Endothelial cell of hepatic sinusoid (primary cell): ENCODE data around the gene CDK8.
"Not testable (repeated sequence)": the region's sequence is repeated elsewhere in the genome, so short reads cannot be mapped to it uniquely, and the experiment has no call there.

Source experiments
- in situ Hi-C: cut with HindIII; loops from 2 replicates; pipeline ENCODE4 v1.10.0; 2017; ENCODE audit warnings: low sequenced_read_pairs

Gene CDK8

DNA sequence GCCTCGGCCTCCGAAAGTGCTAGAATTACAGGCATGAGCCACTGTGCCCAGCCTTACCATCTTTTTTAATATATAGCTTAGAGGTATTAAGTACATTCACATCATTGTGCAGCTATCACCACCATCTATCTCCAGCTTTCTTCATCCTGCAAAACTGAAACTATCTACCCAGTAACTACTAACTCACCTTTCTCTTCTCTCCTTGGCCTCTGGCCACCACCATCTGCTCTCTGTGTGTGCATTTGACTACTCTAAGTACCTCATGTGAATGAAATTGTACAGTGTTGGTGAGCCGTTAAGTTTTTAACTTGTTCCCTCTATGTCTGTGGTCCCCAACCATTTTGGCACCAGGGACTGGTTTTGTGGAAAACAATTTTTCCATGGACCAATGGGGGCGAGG, 56.1 kb downstream of the CDK8 start:
- in situ Hi-C loops, result no loop called here

DNA sequence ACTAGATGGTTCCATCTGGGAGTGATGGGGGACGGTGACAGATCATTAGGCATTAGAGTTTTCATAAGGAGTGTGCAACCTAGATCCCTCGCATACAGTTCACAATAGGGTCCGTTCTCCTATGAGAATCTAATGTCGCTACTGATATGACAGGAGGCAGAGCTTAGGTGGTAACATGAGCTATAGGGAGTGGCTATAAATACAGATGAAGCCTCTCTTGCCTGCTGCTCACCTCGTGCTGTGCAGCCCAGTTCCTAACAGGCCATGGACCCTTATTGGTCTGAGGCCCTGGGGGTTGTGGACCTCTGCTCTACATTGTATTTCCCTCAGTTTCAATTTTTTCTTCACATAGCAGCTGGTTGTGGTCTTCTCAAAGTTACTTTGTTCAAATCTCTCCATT, 56.5 kb downstream of the CDK8 start:
- in situ Hi-C loops, result no loop called here

DNA sequence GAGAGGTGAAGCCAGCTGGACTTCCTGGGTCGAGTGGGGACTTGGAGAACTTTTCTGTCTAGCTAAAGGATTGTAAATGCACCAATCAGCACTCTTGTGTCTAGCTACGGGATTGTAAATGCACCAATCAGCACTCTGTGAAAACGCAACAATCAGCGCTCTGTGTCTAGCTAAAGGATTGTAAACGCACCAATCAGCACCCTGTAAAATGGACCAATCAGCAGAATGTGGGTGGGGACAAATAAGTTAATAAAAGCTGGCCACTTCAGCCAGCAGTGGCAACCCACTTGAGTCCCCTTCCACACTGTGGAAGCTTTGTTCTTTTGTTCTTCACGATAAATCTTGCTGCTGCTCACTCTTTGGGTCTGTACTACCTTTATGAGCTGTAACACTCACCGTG, 58.1 kb downstream of the CDK8 start:
- in situ Hi-C loops, result not testable (repeated sequence)

- in situ Hi-C loops, result not testable (repeated sequence)
Measured at GRCh38 chr13:26316095-26316494, 62.2 kb downstream of the CDK8 start.

- in situ Hi-C loops, result no loop called here
Measured at GRCh38 chr13:26320766-26321165, 66.8 kb downstream of the CDK8 start.

DNA sequence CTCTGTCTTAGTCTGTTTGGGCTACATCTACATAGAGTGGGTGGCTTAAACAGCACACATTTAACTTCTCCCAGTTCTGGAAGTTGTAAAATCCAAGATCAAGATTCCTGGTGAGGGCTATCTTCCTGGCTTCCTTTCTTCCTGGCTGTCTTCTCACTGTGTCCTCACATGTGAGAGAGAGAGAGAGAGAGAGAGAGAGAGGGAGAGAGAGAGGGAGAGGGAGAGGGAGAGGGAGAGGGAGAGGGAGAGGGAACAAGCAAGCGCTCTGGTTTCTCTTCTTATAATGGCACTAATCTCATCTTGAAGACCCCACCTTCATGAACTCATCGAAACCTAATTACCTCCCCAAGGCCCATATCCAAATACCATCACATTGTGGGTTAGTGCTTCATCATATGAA, 69.2 kb downstream of the CDK8 start:
- in situ Hi-C loops, result no loop called here

DNA sequence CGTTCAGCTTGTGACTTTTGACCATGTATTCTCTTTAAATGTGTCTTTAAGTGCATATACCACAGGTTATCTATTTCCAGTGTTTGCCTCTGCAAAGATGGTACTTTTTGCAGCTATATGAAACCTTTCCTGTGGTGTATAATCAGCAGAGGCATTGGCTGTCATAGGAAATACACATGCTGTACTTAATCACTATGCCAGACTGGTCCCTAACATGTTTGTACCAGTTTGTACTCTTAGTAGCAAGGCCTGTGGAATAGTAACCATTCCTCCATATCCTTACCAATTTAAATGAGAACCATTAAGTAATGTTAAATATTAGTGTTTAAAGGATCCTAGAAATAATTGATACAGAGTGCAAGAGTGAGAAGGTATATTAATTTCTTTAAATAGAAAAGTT, 69.8 kb downstream of the CDK8 start:
- in situ Hi-C loops, result no loop called here

DNA sequence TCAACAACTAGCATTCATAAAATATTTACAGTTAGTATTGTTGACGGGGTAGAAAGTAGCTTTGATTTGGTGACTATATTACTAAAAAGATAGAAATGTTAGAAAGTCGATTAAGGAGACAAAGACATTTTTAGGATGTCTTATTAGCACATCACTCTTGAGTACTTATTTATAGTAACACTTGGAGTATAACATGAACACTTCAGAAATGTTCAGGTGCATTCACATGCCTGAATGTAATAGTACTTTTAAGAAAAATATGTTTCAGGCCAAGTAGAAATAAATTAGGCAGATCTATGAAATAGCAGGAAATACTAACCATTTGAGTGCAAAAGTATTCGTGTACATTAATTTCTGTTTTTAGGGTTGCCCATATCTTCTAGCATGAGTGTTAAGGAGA, 70.4 kb downstream of the CDK8 start:
- in situ Hi-C loops, result no loop called here

DNA sequence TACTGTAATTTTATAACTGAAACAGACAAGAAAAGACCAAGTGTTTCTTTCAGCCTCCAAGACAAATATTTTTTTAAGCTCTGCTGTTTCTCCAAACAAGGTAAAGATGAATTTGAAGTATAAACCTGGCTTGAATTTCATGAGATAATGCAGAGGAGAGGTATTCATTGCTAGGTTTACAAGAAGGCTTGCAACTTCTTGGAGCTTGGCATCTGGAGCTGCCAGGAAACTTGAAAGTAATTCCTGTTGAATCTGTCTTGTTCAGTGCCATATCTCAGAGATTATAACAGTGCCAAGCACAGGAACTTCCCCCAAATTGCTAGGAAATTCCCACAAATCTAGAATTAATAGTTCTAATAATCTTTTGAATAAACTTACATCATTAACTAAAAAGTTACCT, 70.9 kb downstream of the CDK8 start:
- in situ Hi-C loops, result no loop called here

DNA sequence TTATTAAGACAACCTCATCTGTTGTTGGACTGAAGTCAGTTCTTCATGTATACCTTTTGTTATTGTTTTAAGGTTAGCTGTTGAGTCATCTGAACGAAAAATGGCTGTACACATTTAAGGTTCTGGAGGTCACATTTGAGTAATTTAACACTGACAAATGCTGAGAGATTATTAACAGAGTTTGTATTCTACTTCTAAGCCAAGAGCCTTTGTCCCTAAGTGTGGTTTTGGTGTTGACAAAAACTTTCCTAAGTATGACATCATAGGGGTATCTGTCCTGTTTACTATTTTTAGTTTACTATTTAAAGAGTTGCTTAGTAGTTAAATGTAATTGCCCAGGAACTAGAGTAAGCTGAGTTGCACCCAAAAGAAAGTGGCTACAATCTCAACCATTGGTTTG, 71.9 kb downstream of the CDK8 start:
- in situ Hi-C loops, result no loop called here

DNA sequence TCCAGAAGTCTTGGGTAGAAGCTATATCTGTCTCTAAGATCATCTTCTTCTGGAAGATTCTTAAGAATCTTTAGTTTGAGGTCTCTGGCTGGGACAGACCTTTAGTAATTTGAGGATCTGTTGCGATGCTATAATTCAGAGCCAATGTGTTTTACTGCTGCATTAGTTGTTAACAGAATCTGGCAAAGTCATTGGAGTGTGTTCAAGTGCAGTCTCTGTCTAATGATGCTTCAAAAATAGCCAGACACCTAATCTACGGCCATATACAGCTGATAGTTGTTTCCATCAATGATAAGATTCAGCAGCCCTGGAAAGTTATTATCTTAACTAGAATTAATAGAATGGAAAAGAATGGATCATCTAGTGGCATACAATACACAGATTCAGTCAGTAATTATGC, 72.6 kb downstream of the CDK8 start:
- in situ Hi-C loops, result no loop called here

DNA sequence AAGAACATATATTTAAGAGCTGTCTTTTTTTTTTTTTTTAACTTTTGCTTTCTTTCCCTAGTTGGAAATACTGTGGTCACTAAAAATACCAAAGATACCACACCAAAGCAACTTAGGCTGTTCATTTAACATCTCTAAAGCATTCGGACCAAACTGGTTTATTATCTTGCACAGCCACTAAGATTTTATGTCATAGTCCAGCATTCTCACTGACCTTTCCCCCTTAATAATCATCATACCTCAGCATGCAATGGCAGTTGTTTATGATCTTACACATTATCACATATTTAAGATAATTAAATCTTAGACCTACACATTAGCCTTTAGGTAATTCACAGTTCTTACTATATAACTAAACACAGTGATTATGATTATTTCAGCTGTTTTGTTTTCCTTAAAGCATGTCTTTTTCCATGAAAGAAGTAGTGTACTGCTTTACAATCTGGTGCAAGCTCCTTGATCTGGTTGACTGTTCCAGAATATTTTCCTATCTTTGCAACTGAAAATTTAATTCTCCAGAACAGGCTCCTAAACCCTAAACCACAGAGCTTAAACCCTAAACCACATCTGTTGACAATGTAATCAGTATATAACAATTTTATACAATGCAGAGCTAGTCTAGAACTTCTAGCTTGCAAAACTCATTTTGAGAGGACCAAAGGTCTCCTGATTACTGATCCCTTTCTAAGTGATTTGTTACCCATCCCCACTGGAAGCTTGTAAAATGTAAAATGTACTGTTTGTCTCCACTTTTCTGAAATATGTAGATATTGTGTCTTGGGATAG, 74.2 kb downstream of the CDK8 start:
- in situ Hi-C loops, result no loop called here

DNA sequence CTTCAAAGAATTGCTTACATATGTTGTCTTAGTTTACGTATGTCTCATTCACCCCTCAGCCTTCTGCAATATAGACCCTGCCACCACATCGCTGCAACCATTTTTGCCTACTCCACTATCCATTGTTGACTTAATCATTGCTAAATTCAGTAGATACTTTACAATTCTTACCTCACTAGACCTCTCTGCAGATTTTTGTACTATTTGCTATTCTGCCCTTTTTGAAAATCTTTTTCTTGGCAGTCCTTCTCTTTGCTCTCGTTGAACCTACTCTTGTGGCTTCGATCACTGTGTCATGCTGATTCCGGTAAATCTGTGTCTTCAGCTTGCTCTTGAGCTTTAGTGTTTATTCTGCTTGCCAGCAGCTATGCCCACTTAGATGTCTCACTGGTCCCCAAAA, 81.2 kb downstream of the CDK8 start:
- in situ Hi-C loops, result no loop called here

- in situ Hi-C loops, result no loop called here
Measured at GRCh38 chr13:26340807-26341206, 86.9 kb downstream of the CDK8 start.

GRCh38 chr13:26342898-26343297, 89.0 kb downstream of the CDK8 start:
- in situ Hi-C loops, result no loop called here

- in situ Hi-C loops, result no loop called here
Measured at GRCh38 chr13:26343816-26344215, 89.9 kb downstream of the CDK8 start.

DNA sequence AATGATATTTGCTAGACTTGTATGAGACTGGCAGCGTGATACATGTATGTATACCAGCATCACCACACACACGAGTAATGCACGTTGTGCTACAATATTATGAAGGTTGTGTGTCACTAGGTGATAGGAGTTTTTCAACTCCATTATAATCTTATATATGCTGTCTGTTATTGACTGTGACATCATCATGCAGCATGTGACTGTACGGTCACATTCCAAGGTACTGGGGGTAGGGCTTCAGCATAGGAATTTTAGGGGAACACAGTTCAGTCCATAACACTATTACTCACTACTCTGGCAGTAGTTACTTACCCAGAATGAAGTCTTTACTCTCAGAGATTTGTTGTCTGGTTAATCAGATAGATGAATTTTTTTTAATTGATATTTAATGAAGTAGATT, 91.1 kb downstream of the CDK8 start:
- in situ Hi-C loops, result no loop called here

DNA sequence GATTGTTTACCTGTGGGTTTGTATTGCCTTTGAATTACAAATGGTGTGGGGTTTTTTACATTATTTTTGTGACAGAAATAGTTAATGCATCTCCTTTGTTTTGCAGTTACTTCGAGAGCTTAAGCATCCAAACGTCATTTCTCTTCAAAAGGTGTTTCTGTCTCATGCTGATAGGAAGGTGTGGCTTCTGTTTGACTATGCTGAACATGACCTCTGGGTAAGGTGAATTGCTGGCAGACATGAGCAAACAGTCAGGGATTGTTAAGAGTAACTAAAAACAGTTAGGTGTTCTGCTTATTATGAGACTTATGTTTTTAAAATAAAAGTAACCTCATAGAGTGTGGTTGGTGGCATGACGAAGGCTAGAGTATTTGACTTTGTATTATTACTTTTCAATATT, 95.0 kb downstream of the CDK8 start:
- in situ Hi-C loops, result no loop called here

DNA sequence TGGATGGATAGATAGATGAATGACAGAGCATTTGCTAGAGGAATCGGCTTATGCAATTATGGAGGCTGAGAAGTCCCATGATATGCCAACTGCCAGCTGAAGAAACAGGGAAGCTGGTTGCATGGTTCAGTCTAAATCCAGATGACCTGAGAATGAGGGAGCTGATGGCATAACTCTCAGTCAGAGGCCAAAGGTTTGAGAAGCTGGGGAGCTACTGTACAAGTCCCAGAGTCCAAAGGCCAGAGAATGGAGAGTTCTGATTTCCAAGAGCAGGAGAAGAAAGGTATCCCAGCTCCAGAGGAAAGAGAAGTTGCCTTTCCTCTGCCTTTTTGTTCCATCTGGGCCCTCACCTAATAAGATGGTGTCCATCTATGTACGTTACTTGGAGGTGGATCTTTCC, 108.3 kb downstream of the CDK8 start:
- in situ Hi-C loops, result no loop called here

- in situ Hi-C loops, result no loop called here
Measured at GRCh38 chr13:26370553-26370952, 116.6 kb downstream of the CDK8 start.

GRCh38 chr13:26372747-26373146, 118.8 kb downstream of the CDK8 start:
- in situ Hi-C loops, result no loop called here

DNA sequence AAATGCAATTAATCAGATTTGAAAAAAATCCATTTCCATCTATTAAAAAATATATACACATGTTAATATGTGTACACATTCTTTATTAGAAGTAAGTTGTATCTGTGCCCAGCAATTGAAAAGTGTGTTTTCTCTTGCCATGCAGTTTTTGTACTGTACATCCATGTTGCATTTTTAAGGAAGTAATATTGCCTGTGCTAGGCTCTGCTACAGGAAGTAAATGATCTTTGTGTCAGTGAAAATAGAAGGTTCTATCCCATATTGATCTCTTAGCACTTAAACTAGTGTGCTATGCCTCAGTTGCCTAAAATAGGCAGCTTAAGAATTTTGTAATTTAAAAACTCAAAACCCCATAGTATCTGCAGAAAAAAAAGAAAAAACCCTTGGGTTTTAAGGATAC, 122.5 kb downstream of the CDK8 start:
- in situ Hi-C loops, result no loop called here

GRCh38 chr13:26377038-26377437, 123.1 kb downstream of the CDK8 start:
- in situ Hi-C loops, result no loop called here
